ENCODE measurements around the gene CES4A.

The CES4A gene

GRCh38 chr16:67054901-67055300, 66.5 kb downstream of the CES4A start:
- DNase-seq, result peak in 1 of 5 experiments; percentile 57

- peak in 1 of 5 experiments; percentile 89 for DNase-seq
Observed at GRCh38 chr16:67055712-67056487, 67.5 kb downstream of the CES4A start.
